NCI-H2107 treated with DMSO at 0.1 percent for 48 hours (cell line): ENCODE data around the gene SEC14L1.

Experiments used
- DNase-seq: peaks from one replicate; lab custom pipeline; 2025; ENCODE audit not compliant: unreplicated experiment; lab: John Stamatoyannopoulos, UW

Gene SEC14L1

GRCh38 chr17:77188084-77189066 lies 47.6 kb downstream of the SEC14L1 start:
- DNase-seq, result no peak

- no peak for DNase-seq
Observed at GRCh38 chr17:77189148-77189547, 48.4 kb downstream of the SEC14L1 start.

- DNase-seq, result no peak
Observed at GRCh38 chr17:77190576-77190975, 49.8 kb downstream of the SEC14L1 start.

- no peak for DNase-seq
Observed at GRCh38 chr17:77191244-77191643, 50.5 kb downstream of the SEC14L1 start.

- no peak for DNase-seq
Observed at GRCh38 chr17:77193653-77194052, 52.9 kb downstream of the SEC14L1 start.

GRCh38 chr17:77194179-77194578 lies 53.4 kb downstream of the SEC14L1 start:
- DNase-seq, result no peak

GRCh38 chr17:77196251-77196650 lies 55.5 kb downstream of the SEC14L1 start:
- DNase-seq, result no peak

- no peak for DNase-seq
Observed at GRCh38 chr17:77197115-77197514, 56.3 kb downstream of the SEC14L1 start.

- DNase-seq, result no peak
Observed at GRCh38 chr17:77200711-77201110, 59.9 kb downstream of the SEC14L1 start.

- DNase-seq, result peak; percentile 57
Observed at GRCh38 chr17:77203436-77203835, 62.7 kb downstream of the SEC14L1 start.

GRCh38 chr17:77203846-77204245 lies 63.1 kb downstream of the SEC14L1 start:
- no peak for DNase-seq

- no peak for DNase-seq
Observed at GRCh38 chr17:77204536-77204935, 63.8 kb downstream of the SEC14L1 start.

GRCh38 chr17:77205396-77206125 lies 64.8 kb downstream of the SEC14L1 start:
- no peak for DNase-seq

- no peak for DNase-seq
Observed at GRCh38 chr17:77206158-77206956, 65.6 kb downstream of the SEC14L1 start.

GRCh38 chr17:77207689-77208216 lies 67.0 kb downstream of the SEC14L1 start:
- DNase-seq, result no peak

GRCh38 chr17:77208217-77208808 lies 67.5 kb downstream of the SEC14L1 start:
- no peak for DNase-seq

GRCh38 chr17:77208856-77209255 lies 68.1 kb downstream of the SEC14L1 start:
- no peak for DNase-seq

GRCh38 chr17:77209330-77209748 lies 68.6 kb downstream of the SEC14L1 start:
- peak; percentile 93 for DNase-seq

- peak; percentile 19 for DNase-seq
Observed at GRCh38 chr17:77210331-77210730, 69.6 kb downstream of the SEC14L1 start.

GRCh38 chr17:77210946-77211541 lies 70.3 kb downstream of the SEC14L1 start:
- no peak for DNase-seq
